Measurements from ENCODE around the gene TMBIM4.

Gene TMBIM4

DNA sequence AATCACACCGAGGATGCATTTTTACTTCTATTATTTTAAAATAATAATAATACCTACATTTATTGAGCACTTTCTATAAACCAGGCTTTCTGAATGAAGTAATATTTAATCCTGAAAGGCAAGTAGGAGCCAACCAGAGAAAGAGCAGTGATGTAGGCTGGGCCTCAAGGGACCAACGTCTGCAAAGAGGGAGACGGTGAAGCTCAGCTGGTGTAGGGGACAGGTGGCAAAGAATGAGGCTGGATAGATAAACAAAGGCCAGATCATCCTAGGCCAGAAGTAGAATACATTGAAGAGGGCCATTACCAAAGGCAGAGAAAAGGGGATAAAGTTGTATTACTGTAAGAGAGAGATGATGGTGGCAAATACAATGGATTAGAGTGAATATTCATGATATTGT is 810 bp upstream of the TMBIM4 start:
- Histone ChIP-seq H3K36me3 (ENCODE audit: low read length) (peaks cover 21% of the 10 kb centered on the region), H3F3A (ENCODE audit: insufficient read depth) (0 out of 2 replicates have a peak, but pooled peaks cover 7% of the 10 kb centered on the region), H3K4me3 (ENCODE audit: insufficient read depth, low read length, poor library complexity, severe bottlenecking) (peak overlapping the region; percentile 80), H3K4me2 (ENCODE audit: low read depth, low read length, poor library complexity, severe bottlenecking) (peak overlapping the region; percentile 94), H4K20me1 (ENCODE audit: low read depth, low read length) (no peaks in the 10 kb centered on the region), H3K79me2 (ENCODE audit: insufficient read depth, low read length) (peaks cover 38% of the 10 kb centered on the region), H3K27ac (ENCODE audit: low read depth, low read length) (peak overlapping the region; percentile 90; the same call in 1 of the 2 replicates), H3K9me2 (replicated peaks; ENCODE audit: insufficient read depth, low read length) (no peaks in the 10 kb centered on the region), H3K9ac (ENCODE audit: low read length) (no peak overlapping the region), H2AFZ (ENCODE audit: low read depth, low read length, severe bottlenecking) (peak overlapping the region; percentile 86), H3K27me3 (ENCODE audit: low read length) (no peaks in the 10 kb centered on the region), H3K9me3 (ENCODE audit: insufficient read depth, low read length) (no peaks in the 10 kb centered on the region; the same call in 1 of the 2 replicates)
- TF ChIP-seq, protein P1, sequence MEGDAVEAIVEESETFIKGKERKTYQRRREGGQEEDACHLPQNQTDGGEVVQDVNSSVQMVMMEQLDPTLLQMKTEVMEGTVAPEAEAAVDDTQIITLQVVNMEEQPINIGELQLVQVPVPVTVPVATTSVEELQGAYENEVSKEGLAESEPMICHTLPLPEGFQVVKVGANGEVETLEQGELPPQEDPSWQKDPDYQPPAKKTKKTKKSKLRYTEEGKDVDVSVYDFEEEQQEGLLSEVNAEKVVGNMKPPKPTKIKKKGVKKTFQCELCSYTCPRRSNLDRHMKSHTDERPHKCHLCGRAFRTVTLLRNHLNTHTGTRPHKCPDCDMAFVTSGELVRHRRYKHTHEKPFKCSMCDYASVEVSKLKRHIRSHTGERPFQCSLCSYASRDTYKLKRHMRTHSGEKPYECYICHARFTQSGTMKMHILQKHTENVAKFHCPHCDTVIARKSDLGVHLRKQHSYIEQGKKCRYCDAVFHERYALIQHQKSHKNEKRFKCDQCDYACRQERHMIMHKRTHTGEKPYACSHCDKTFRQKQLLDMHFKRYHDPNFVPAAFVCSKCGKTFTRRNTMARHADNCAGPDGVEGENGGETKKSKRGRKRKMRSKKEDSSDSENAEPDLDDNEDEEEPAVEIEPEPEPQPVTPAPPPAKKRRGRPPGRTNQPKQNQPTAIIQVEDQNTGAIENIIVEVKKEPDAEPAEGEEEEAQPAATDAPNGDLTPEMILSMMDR (IDR thresholded peaks at IDR 0.05; ENCODE audit: insufficient read depth, low read length, poor library complexity, severe bottlenecking): no peak
- no peak for TF ChIP-seq EZH2phosphoT487 (conservative IDR thresholded peaks at IDR 0.05; ENCODE audit: low read length)

DNA sequence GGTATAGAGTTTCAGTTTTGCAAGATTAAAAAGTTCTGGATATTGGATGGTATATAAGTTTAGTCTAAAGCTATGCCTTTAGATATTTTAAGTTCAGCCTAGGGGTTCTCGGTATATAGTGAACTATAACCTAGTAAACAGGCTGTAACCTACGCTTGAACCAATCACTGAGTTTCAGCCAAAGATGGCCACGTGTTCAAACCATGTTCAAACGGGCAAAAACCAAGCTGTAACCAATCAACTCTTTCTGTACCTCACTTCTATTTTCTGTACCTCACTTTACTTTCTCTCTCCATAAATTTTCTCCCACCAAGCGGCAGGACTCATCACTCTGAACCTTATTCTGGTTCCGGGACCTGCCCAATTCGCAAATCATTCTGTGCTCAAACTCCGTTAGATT is 1.4 kb downstream of the TMBIM4 start:
- peak overlapping the region; percentile 80 for H3K4me3 ChIP-seq (ENCODE audit: insufficient read depth, low read length, poor library complexity, severe bottlenecking)
- H3K27me3 ChIP-seq (ENCODE audit: low read length): no peaks in the 10 kb centered on the region
- peak overlapping the region; percentile 94 for H3K4me2 ChIP-seq (ENCODE audit: low read depth, low read length, poor library complexity, severe bottlenecking)
- H2AFZ ChIP-seq (ENCODE audit: low read depth, low read length, severe bottlenecking): no peak overlapping the region
- H4K20me1 ChIP-seq (ENCODE audit: low read depth, low read length): no peaks in the 10 kb centered on the region
- H3K9me2 ChIP-seq (replicated peaks; ENCODE audit: insufficient read depth, low read length): no peaks in the 10 kb centered on the region
- TF ChIP-seq EZH2phosphoT487 (conservative IDR thresholded peaks at IDR 0.05; ENCODE audit: low read length): no peak
- TF ChIP-seq, protein P1 (IDR thresholded peaks at IDR 0.05; ENCODE audit: insufficient read depth, low read length, poor library complexity, severe bottlenecking): no peak
- H3K79me2 ChIP-seq (ENCODE audit: insufficient read depth, low read length): peaks cover 60% of the 10 kb centered on the region
- H3K9ac ChIP-seq (ENCODE audit: low read length): peak overlapping the region; percentile 90
- no peaks in the 10 kb centered on the region; the same call in 1 of the 2 replicates for H3K9me3 ChIP-seq (ENCODE audit: insufficient read depth, low read length)
- peak overlapping the region; percentile 90; the same call in 1 of the 2 replicates for H3K27ac ChIP-seq (ENCODE audit: low read depth, low read length)
- H3K36me3 ChIP-seq (ENCODE audit: low read length): peaks cover 30% of the 10 kb centered on the region
- H3F3A ChIP-seq (ENCODE audit: insufficient read depth): 0 out of 2 replicates have a peak, but pooled peaks cover 7% of the 10 kb centered on the region

DNA sequence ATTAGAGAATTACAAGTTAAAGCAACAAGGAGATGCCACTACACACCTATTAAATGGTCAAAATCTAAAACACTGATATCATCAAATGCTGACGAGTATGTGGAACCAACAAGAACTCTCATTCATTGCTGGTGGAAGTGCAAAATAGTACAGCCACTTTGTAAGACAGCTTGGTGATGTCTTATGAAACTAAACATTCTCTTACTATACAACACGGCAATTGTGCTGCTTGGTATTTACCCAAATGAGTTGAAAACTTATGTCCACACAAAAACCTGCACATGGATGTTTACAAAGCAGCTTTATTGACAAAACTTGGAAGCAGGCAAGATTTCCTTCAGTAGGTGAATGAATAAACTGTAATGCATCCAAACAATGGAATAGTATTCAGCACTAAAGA is 3.2 kb downstream of the TMBIM4 start:
- Histone ChIP-seq H3K27ac (ENCODE audit: low read depth, low read length) (no peak overlapping the region), H4K20me1 (ENCODE audit: low read depth, low read length) (no peaks in the 10 kb centered on the region), H3K4me3 (ENCODE audit: insufficient read depth, low read length, poor library complexity, severe bottlenecking) (no peak overlapping the region), H3K9ac (ENCODE audit: low read length) (no peak overlapping the region), H3K79me2 (ENCODE audit: insufficient read depth, low read length) (peaks cover 79% of the 10 kb centered on the region), H3F3A (ENCODE audit: insufficient read depth) (0 out of 2 replicates have a peak, but pooled peaks cover 7% of the 10 kb centered on the region), H3K36me3 (ENCODE audit: low read length) (peaks cover 30% of the 10 kb centered on the region), H2AFZ (ENCODE audit: low read depth, low read length, severe bottlenecking) (no peak overlapping the region), H3K27me3 (ENCODE audit: low read length) (no peaks in the 10 kb centered on the region), H3K9me3 (ENCODE audit: insufficient read depth, low read length) (no peaks in the 10 kb centered on the region; the same call in 1 of the 2 replicates), H3K4me2 (ENCODE audit: low read depth, low read length, poor library complexity, severe bottlenecking) (no peak overlapping the region), H3K9me2 (replicated peaks; ENCODE audit: insufficient read depth, low read length) (no peaks in the 10 kb centered on the region)
- no peak for TF ChIP-seq EZH2phosphoT487 (conservative IDR thresholded peaks at IDR 0.05; ENCODE audit: low read length)
- TF ChIP-seq, protein P1 (IDR thresholded peaks at IDR 0.05; ENCODE audit: insufficient read depth, low read length, poor library complexity, severe bottlenecking): no peak
